NCI-H345 treated with DMSO at 0.1 percent for 48 hours (cell line): ENCODE results near the gene PREB.
A peak's percentile ranks its signal among the peaks of the same experiment; 100 is the strongest.
"Not testable (repeated sequence)": the region's sequence is repeated elsewhere in the genome, so short reads cannot be mapped to it uniquely, and the experiment has no call there.

Source experiments
- DNase-seq: peaks from one replicate; lab custom pipeline; 2025; ENCODE audit not compliant: unreplicated experiment; lab: John Stamatoyannopoulos, UW

Gene PREB

GRCh38 chr2:27133905-27134780 lies at the start of gene PREB:
TSS of gene PREB (minus strand) at chr2:27134636. CDS start at chr2:27134421, 215 bp downstream.
- DNase-seq = peak; percentile 97

- DNase-seq = no peak
Observed at GRCh38 chr2:27184115-27184514, 49.7 kb upstream of the PREB start.

- no peak for DNase-seq
Observed at GRCh38 chr2:27182346-27182745, 47.9 kb upstream of the PREB start.

GRCh38 chr2:27179344-27180000 lies 45.0 kb upstream of the PREB start:
- no peak for DNase-seq

- DNase-seq = no peak
Observed at GRCh38 chr2:27178469-27178868, 44.0 kb upstream of the PREB start.

- DNase-seq = no peak
Observed at GRCh38 chr2:27177441-27178351, 43.3 kb upstream of the PREB start.

- DNase-seq = not testable (repeated sequence)
Observed at GRCh38 chr2:27175781-27176180, 41.3 kb upstream of the PREB start.

- DNase-seq = no peak
Observed at GRCh38 chr2:27175330-27175729, 40.9 kb upstream of the PREB start.

- DNase-seq = no peak
Observed at GRCh38 chr2:27174638-27175037, 40.2 kb upstream of the PREB start.

- DNase-seq = no peak
Observed at GRCh38 chr2:27171351-27171848, 37.0 kb upstream of the PREB start.

- DNase-seq = no peak
Observed at GRCh38 chr2:27170581-27171337, 36.3 kb upstream of the PREB start.

GRCh38 chr2:27164960-27165763 lies 30.7 kb upstream of the PREB start:
- DNase-seq = no peak

GRCh38 chr2:27162151-27163121 lies 28.0 kb upstream of the PREB start:
- no peak for DNase-seq

GRCh38 chr2:27160191-27160590 lies 25.8 kb upstream of the PREB start:
- no peak for DNase-seq

- no peak for DNase-seq
Observed at GRCh38 chr2:27159271-27159670, 24.8 kb upstream of the PREB start.

GRCh38 chr2:27158468-27158867 lies 24.0 kb upstream of the PREB start:
- no peak for DNase-seq

GRCh38 chr2:27155069-27155520 lies 20.7 kb upstream of the PREB start:
- DNase-seq = no peak

GRCh38 chr2:27154488-27154887 lies 20.1 kb upstream of the PREB start:
- no peak for DNase-seq
